Muscle of leg (tissue), 11 donors: ENCODE data around the gene PLEKHA7. TPM values are rescaled to one million over a fixed set of nuclear protein-coding genes. Genes with fewer than 3 reads are reported as not detected.

Source experiments
- DNase-seq: peaks from one replicate; pipeline ENCODE4 v3.0.0; 2013
- H3K27ac ChIP-seq: one replicate; pipeline ENCODE4 v1.5.1; 2013; ENCODE audit warnings: mild to moderate bottlenecking, low read length, control low read depth
- H3K27me3 ChIP-seq: one replicate; pipeline ENCODE4 v1.6.1; 2013; ENCODE audit warnings: low read length; ENCODE audit not compliant: control insufficient read depth, insufficient read depth
- H3K36me3 ChIP-seq: one replicate; pipeline ENCODE4 v1.6.1; 2013; ENCODE audit warnings: low read length; ENCODE audit not compliant: control insufficient read depth, insufficient read depth
- H3K4me1 ChIP-seq: one replicate; pipeline ENCODE4 v1.6.1; 2013; ENCODE audit warnings: low read length; ENCODE audit not compliant: control insufficient read depth, insufficient read depth
- H3K4me3 ChIP-seq: one replicate; pipeline ENCODE4 v1.5.1; 2013; ENCODE audit warnings: low read length, control low read depth
- H3K9me3 ChIP-seq: replicated peaks from 2 replicates; pipeline ENCODE4 v1.6.1; 2013; ENCODE audit warnings: low read depth, low read length; ENCODE audit not compliant: control insufficient read depth
- WGBS: methylation state at CpG from one replicate; pipeline ENCODE4 v1.1.5; 2013; ENCODE audit warnings: missing lambda C conversion rate; ENCODE audit not compliant: insufficient coverage; 5-methylcytosine and 5-hydroxymethylcytosine counted together
- polyA plus RNA-seq, 8 donors: library from polyadenylated mRNA; unstranded; fragments of 120-200 nt; gene quantifications; one replicate each; pipeline versions ENCODE4 v1.2.1 to v1.2.3, GENCODE V29; 2013; ENCODE audit warnings: inconsistent platforms in 1 of 8, low replicate concordance in 1 of 8; ENCODE audit not compliant: insufficient read length in 8 of 8, insufficient read depth in 1 of 8
- total RNA-seq: library from RNA; stranded (reverse); fragments of 120-200 nt; gene quantifications from one replicate; pipeline ENCODE4 v1.2.4, GENCODE V29; 2013

The PLEKHA7 gene
- total and polyA plus RNA-seq, 9 donors = 2.6 to 7.8 (median 4.2) TPM

GRCh38 chr11:16777613-16777975, 236.6 kb downstream of the PLEKHA7 start:
- DNase-seq = no peak
- Histone ChIP-seq H3K4me3 (no peak overlapping the region), H3K36me3 (no peaks in the 10 kb centered on the region), H3K27ac (peak overlapping the region; percentile 67), H3K27me3 (no peaks in the 10 kb centered on the region), H3K4me1 (peaks cover 37% of the 10 kb centered on the region), H3K9me3 (no peaks in the 10 kb centered on the region)
- no CpG with 5 or more reads among the region's 3 CpGs for WGBS

- peak; percentile 97 for DNase-seq
- no peak overlapping the region for H3K4me3 ChIP-seq
- WGBS = 15% methylated on average over 4 of the region's 14 CpGs
- no peaks in the 10 kb centered on the region for H3K36me3 ChIP-seq
- H3K27me3 ChIP-seq = no peaks in the 10 kb centered on the region
- peaks cover 35% of the 10 kb centered on the region for H3K4me1 ChIP-seq
- H3K27ac ChIP-seq = peak overlapping the region; percentile 94
- no peaks in the 10 kb centered on the region for H3K9me3 ChIP-seq
These were observed 237.3 kb downstream of the PLEKHA7 start for GRCh38 chr11:16776711-16777612.

- peak; percentile 78 for DNase-seq
- no peaks in the 10 kb centered on the region for H3K27me3 ChIP-seq
- H3K4me1 ChIP-seq = peaks cover 35% of the 10 kb centered on the region
- H3K27ac ChIP-seq = peak overlapping the region; percentile 94
- no peaks in the 10 kb centered on the region for H3K36me3 ChIP-seq
- WGBS = 72% methylated on average over 13 of the region's 16 CpGs
- no peak overlapping the region for H3K4me3 ChIP-seq
- no peaks in the 10 kb centered on the region for H3K9me3 ChIP-seq
These were observed 238.5 kb downstream of the PLEKHA7 start for GRCh38 chr11:16775614-16776283.

- H3K4me1 ChIP-seq = peaks cover 35% of the 10 kb centered on the region
- no peaks in the 10 kb centered on the region for H3K27me3 ChIP-seq
- H3K4me3 ChIP-seq = no peak overlapping the region
- no peaks in the 10 kb centered on the region for H3K36me3 ChIP-seq
- no peak for DNase-seq
- H3K9me3 ChIP-seq = no peaks in the 10 kb centered on the region
- H3K27ac ChIP-seq = no peak overlapping the region
- WGBS = 98% methylated on average over 7 of the region's 11 CpGs
These were observed 239.1 kb downstream of the PLEKHA7 start for GRCh38 chr11:16774936-16775613.

GRCh38 chr11:16773981-16774935, 240.0 kb downstream of the PLEKHA7 start:
- Histone ChIP-seq H3K27ac (no peak overlapping the region), H3K4me3 (no peak overlapping the region), H3K4me1 (peaks cover 35% of the 10 kb centered on the region), H3K9me3 (no peaks in the 10 kb centered on the region), H3K36me3 (no peaks in the 10 kb centered on the region), H3K27me3 (no peaks in the 10 kb centered on the region)
- WGBS = 35% methylated on average over 8 of the region's 9 CpGs
- peak; percentile 84 for DNase-seq

GRCh38 chr11:16772141-16772512, 242.1 kb downstream of the PLEKHA7 start:
- no peaks in the 10 kb centered on the region for H3K36me3 ChIP-seq
- H3K4me3 ChIP-seq = no peak overlapping the region
- 100% methylated on average over 2 of the region's 2 CpGs for WGBS
- H3K4me1 ChIP-seq = peaks cover 30% of the 10 kb centered on the region
- H3K27ac ChIP-seq = no peak overlapping the region
- no peaks in the 10 kb centered on the region for H3K27me3 ChIP-seq
- H3K9me3 ChIP-seq = no peaks in the 10 kb centered on the region
- DNase-seq = no peak

- DNase-seq = no peak
- 83% methylated on average over 9 of the region's 12 CpGs for WGBS
- H3K27me3 ChIP-seq = no peaks in the 10 kb centered on the region
- no peaks in the 10 kb centered on the region for H3K9me3 ChIP-seq
- H3K27ac ChIP-seq = no peak overlapping the region
- no peak overlapping the region for H3K4me3 ChIP-seq
- peaks cover 25% of the 10 kb centered on the region for H3K4me1 ChIP-seq
- H3K36me3 ChIP-seq = no peaks in the 10 kb centered on the region
These were observed 242.7 kb downstream of the PLEKHA7 start for GRCh38 chr11:16771350-16772140.

GRCh38 chr11:16770016-16770415, 244.2 kb downstream of the PLEKHA7 start:
- DNase-seq = no peak

GRCh38 chr11:16769386-16769785, 244.8 kb downstream of the PLEKHA7 start:
- no peak for DNase-seq
- WGBS = no CpG with 5 or more reads among the region's 4 CpGs

More at GRCh38 chr11:16770016-16770415, 244.2 kb downstream of the PLEKHA7 start:
- Histone ChIP-seq H3K27me3 (no peaks in the 10 kb centered on the region), H3K36me3 (no peaks in the 10 kb centered on the region), H3K4me1 (peaks cover 11% of the 10 kb centered on the region), H3K9me3 (no peaks in the 10 kb centered on the region), H3K27ac (no peak overlapping the region), H3K4me3 (no peak overlapping the region)
- 59% methylated on average over 4 of the region's 11 CpGs for WGBS

More at GRCh38 chr11:16769386-16769785, 244.8 kb downstream of the PLEKHA7 start:
- Histone ChIP-seq H3K36me3 (no peaks in the 10 kb centered on the region), H3K4me3 (no peak overlapping the region), H3K9me3 (no peaks in the 10 kb centered on the region), H3K27ac (no peak overlapping the region), H3K4me1 (peaks cover 6% of the 10 kb centered on the region), H3K27me3 (no peaks in the 10 kb centered on the region)
